ENCODE measurements around the gene CASKIN2. TPM values are rescaled to one million over a fixed set of nuclear protein-coding genes. Genes with fewer than 3 reads are reported as not detected.
A peak's percentile ranks its signal among the peaks of the same experiment; 100 is the strongest.

The CASKIN2 gene
- polyA plus RNA-seq, 6 donors from 2014 or later = 0.29 TPM; not detected in 5

- no peaks in the 10 kb centered on the region for H3K27me3 Mint-ChIP-seq
- H3K4me3 Mint-ChIP-seq = no peak overlapping the region
- H3K4me1 Mint-ChIP-seq = no peaks in the 10 kb centered on the region
- ATAC-seq (ENCODE audit: low read depth in 2 of 2) (no peak), DNase-seq (no peak)
- no peaks in the 10 kb centered on the region for H3K9me3 Mint-ChIP-seq
- H3K27ac Mint-ChIP-seq = no peak overlapping the region
- H3K36me3 Mint-ChIP-seq = peaks cover 0 to under 1% of the 10 kb centered on the region in 2 donors
Measured at GRCh38 chr17:75502721-75503329, 12.5 kb downstream of the CASKIN2 start.

- Mint-ChIP-seq H3K9me3 (no peaks in the 10 kb centered on the region), H3K27ac (no peak overlapping the region), H3K27me3 (no peaks in the 10 kb centered on the region), H3K4me3 (no peak overlapping the region), H3K4me1 (no peaks in the 10 kb centered on the region), H3K36me3 (peaks cover 0 to 7% of the 10 kb centered on the region in 2 donors)
- ATAC-seq (ENCODE audit: low read depth in 2 of 2) (no peak), DNase-seq (no peak)
Measured at GRCh38 chr17:75502072-75502720, 13.1 kb downstream of the CASKIN2 start.

- no peaks in the 10 kb centered on the region for H3K4me1 Mint-ChIP-seq
- H3K9me3 Mint-ChIP-seq = no peaks in the 10 kb centered on the region
- peaks cover 0 to 12% of the 10 kb centered on the region in 2 donors for H3K36me3 Mint-ChIP-seq
- no peak overlapping the region for H3K27ac Mint-ChIP-seq
- H3K27me3 Mint-ChIP-seq = no peaks in the 10 kb centered on the region
- H3K4me3 Mint-ChIP-seq = no peak overlapping the region
- ATAC-seq (ENCODE audit: low read depth in 2 of 2) = no peak
- DNase-seq = no peak
Measured at GRCh38 chr17:75501378-75502071, 13.8 kb downstream of the CASKIN2 start.

- H3K36me3 Mint-ChIP-seq = peaks cover 0 to 19% of the 10 kb centered on the region in 2 donors
- no peak for ATAC-seq (ENCODE audit: low read depth in 2 of 2)
- no peaks in the 10 kb centered on the region for H3K4me1 Mint-ChIP-seq
- no peaks in the 10 kb centered on the region for H3K9me3 Mint-ChIP-seq
- no peaks in the 10 kb centered on the region for H3K27me3 Mint-ChIP-seq
- no peak for DNase-seq
- no peak overlapping the region for H3K4me3 Mint-ChIP-seq
- peak overlapping the region in 1 of 6 donors; percentile 15 for H3K27ac Mint-ChIP-seq
Measured at GRCh38 chr17:75500419-75501216, 14.7 kb downstream of the CASKIN2 start.

- H3K27ac Mint-ChIP-seq = no peak overlapping the region
- H3K9me3 Mint-ChIP-seq = no peaks in the 10 kb centered on the region
- DNase-seq = no peak
- H3K4me1 Mint-ChIP-seq = no peaks in the 10 kb centered on the region
- peaks cover 0 to 19% of the 10 kb centered on the region in 2 donors for H3K36me3 Mint-ChIP-seq
- peak overlapping the region in 1 of 8 donors; percentile 32 for H3K4me3 Mint-ChIP-seq
- no peaks in the 10 kb centered on the region for H3K27me3 Mint-ChIP-seq
- no peak for ATAC-seq (ENCODE audit: low read depth in 2 of 2)
Measured at GRCh38 chr17:75499313-75500022, 15.9 kb downstream of the CASKIN2 start.

GRCh38 chr17:75498726-75499213 is 16.6 kb downstream of the CASKIN2 start:
- DNase-seq (no peak), ATAC-seq (ENCODE audit: low read depth in 2 of 2) (no peak)
- Mint-ChIP-seq H3K4me3 (peak overlapping the region in 1 of 8 donors; percentile 32), H3K36me3 (peaks cover 0 to 19% of the 10 kb centered on the region in 2 donors), H3K27ac (no peak overlapping the region), H3K9me3 (no peaks in the 10 kb centered on the region), H3K27me3 (no peaks in the 10 kb centered on the region), H3K4me1 (no peaks in the 10 kb centered on the region)

GRCh38 chr17:75498039-75498725 is 17.2 kb downstream of the CASKIN2 start:
- Mint-ChIP-seq H3K9me3 (no peaks in the 10 kb centered on the region), H3K27ac (no peak overlapping the region), H3K27me3 (no peaks in the 10 kb centered on the region), H3K4me1 (no peaks in the 10 kb centered on the region), H3K4me3 (no peak overlapping the region), H3K36me3 (peaks cover 0 to 19% of the 10 kb centered on the region in 2 donors)
- DNase-seq (no peak), ATAC-seq (ENCODE audit: low read depth in 2 of 2) (no peak)

GRCh38 chr17:75496005-75496404 is 19.3 kb downstream of the CASKIN2 start:
- no peak for DNase-seq
- no peak overlapping the region for H3K27ac Mint-ChIP-seq
- no peaks in the 10 kb centered on the region for H3K27me3 Mint-ChIP-seq
- no peak for ATAC-seq (ENCODE audit: low read depth in 2 of 2)
- no peaks in the 10 kb centered on the region for H3K9me3 Mint-ChIP-seq
- no peaks in the 10 kb centered on the region for H3K4me1 Mint-ChIP-seq
- H3K4me3 Mint-ChIP-seq = no peak overlapping the region
- peaks cover 0 to 19% of the 10 kb centered on the region in 2 donors for H3K36me3 Mint-ChIP-seq

GRCh38 chr17:75494326-75494877 is 20.9 kb downstream of the CASKIN2 start:
- ATAC-seq (ENCODE audit: low read depth in 2 of 2) (no peak), DNase-seq (no peak)
- Mint-ChIP-seq H3K27ac (peak overlapping the region in 2 of 6 donors; percentile 53 to 78), H3K4me3 (no peak overlapping the region), H3K27me3 (no peaks in the 10 kb centered on the region), H3K9me3 (no peaks in the 10 kb centered on the region), H3K36me3 (peaks cover 0 to 19% of the 10 kb centered on the region in 2 donors), H3K4me1 (peaks cover 0 to 2% (median 0%) of the 10 kb centered on the region in 3 donors)

- Mint-ChIP-seq H3K4me3 (no peak overlapping the region), H3K36me3 (peaks cover 0 to 19% of the 10 kb centered on the region in 2 donors), H3K27ac (peak overlapping the region in 1 of 6 donors; percentile 9), H3K27me3 (no peaks in the 10 kb centered on the region), H3K4me1 (peaks cover 0 to 3% (median under 1%) of the 10 kb centered on the region in 3 donors), H3K9me3 (no peaks in the 10 kb centered on the region)
- no peak for DNase-seq
- no peak for ATAC-seq (ENCODE audit: low read depth in 2 of 2)
Measured at GRCh38 chr17:75493476-75494129, 21.7 kb downstream of the CASKIN2 start.

- Mint-ChIP-seq H3K4me1 (peaks cover 3 to 10% (median 6%) of the 10 kb centered on the region in 3 donors), H3K27ac (no peak overlapping the region), H3K9me3 (no peaks in the 10 kb centered on the region), H3K27me3 (no peaks in the 10 kb centered on the region), H3K36me3 (peaks cover 0 to 16% of the 10 kb centered on the region in 2 donors), H3K4me3 (no peak overlapping the region)
- ATAC-seq (ENCODE audit: low read depth in 2 of 2) = no peak
- no peak for DNase-seq
Measured at GRCh38 chr17:75492555-75493168, 22.7 kb downstream of the CASKIN2 start.

Measured in naive B cell (primary cell).